Left renal pelvis (tissue), 4 donors: ENCODE data around the gene SLC35C1. TPM values are rescaled to one million over a fixed set of nuclear protein-coding genes. Genes with fewer than 3 reads are reported as not detected.

ENCODE experiments used
- DNase-seq, 4 donors: peaks; one replicate each; pipeline ENCODE4 v3.0.0-alpha.2; 2013; ENCODE audit warnings: low read depth in 4 of 4, low spot score in 3 of 4
- polyA plus RNA-seq, 4 donors: library from polyadenylated mRNA; unstranded; fragments of 120-200 nt; gene quantifications; one replicate each; pipeline ENCODE4 v1.2.1, GENCODE V29; 2013; ENCODE audit not compliant: insufficient read length in 4 of 4

Gene SLC35C1
- polyA plus RNA-seq, 4 donors = 7.4 to 10.9 (median 9.4) TPM

- DNase-seq = no peak
These were observed 56.0 kb downstream of the SLC35C1 start for GRCh38 chr11:45860764-45861510.

Other genes with a start within 250 kb of the SLC35C1 start
- 10 to 100 TPM in 2 of 4 donors, 1 to 10 TPM in 2; 7.7 to 13.5 (median 10.0) TPM for gene CHST1, start 139.5 kb upstream of the SLC35C1 start, polyA plus RNA-seq
- gene CRY2, start 42.3 kb downstream of the SLC35C1 start, polyA plus RNA-seq = 10 to 100 TPM; 25.0 to 31.6 (median 30.6) TPM
- gene MAPK8IP1, start 80.5 kb downstream of the SLC35C1 start, polyA plus RNA-seq = 10 to 100 TPM in 3 of 4 donors, 1 to 10 TPM in 1; 9.5 to 23.1 (median 11.8) TPM
- under 1 TPM in 3 of 4 donors, not detected in 1; 0.36 to 0.73 (median 0.37) TPM for gene FREY1, start 102.1 kb downstream of the SLC35C1 start, polyA plus RNA-seq
- gene PEX16, start 112.7 kb downstream of the SLC35C1 start, polyA plus RNA-seq = 10 to 100 TPM; 10.8 to 19.0 (median 15.2) TPM
- gene LARGE2, start 117.5 kb downstream of the SLC35C1 start, polyA plus RNA-seq = 10 to 100 TPM in 3 of 4 donors, under 1 TPM in 1; 0.96 to 26.0 (median 19.1) TPM